HepG2 (cell line): ENCODE measurements around the gene ADCY10. TPM values are rescaled to one million over a fixed set of nuclear protein-coding genes. Genes with fewer than 3 reads are reported as not detected.

Experiments used
- ARHGAP35 ChIP-seq: sonication (generic); formaldehyde crosslinking; IDR thresholded peaks from 2 replicates; pipeline ENCODE4 v1.9.0; 2022; ENCODE audit warnings: mild to moderate bottlenecking, inconsistent platforms, moderate library complexity, missing genetic modification reagents, borderline replicate concordance
- BHLHE40 ChIP-seq: IDR thresholded peaks from 2 replicates; pipeline ENCODE4 v1.6.1; 2011; ENCODE audit warnings: low read length, improper control_type of control experiment
- DNMT3B ChIP-seq: conservative IDR thresholded peaks from 2 replicates; pipeline ENCODE4 v1.6.1; 2016; ENCODE audit warnings: missing biosample characterization, control low read depth
- ESRRA ChIP-seq: sonication (generic); formaldehyde crosslinking; IDR thresholded peaks from 2 replicates; pipeline ENCODE4 v1.5.1; 2020; ENCODE audit warnings: mild to moderate bottlenecking, low read depth, missing genetic modification reagents
- FIP1L1 ChIP-seq: fragments of 200-400 bp; formaldehyde crosslinking; IDR thresholded peaks from 2 replicates; pipeline ENCODE4 v1.6.1; 2018; ENCODE audit warnings: low read depth, mild to moderate bottlenecking, low read length, moderate library complexity, borderline replicate concordance; ENCODE audit not compliant: insufficient read depth
- HOXA7 ChIP-seq: sonication (generic); formaldehyde crosslinking; IDR thresholded peaks from 2 replicates; pipeline ENCODE4 v1.8.1; 2022; ENCODE audit warnings: mild to moderate bottlenecking, missing genetic modification reagents, moderate library complexity
- MATR3 ChIP-seq: sonication (generic); formaldehyde crosslinking; IDR thresholded peaks from 2 replicates; pipeline ENCODE4 v1.4.0; 2020; ENCODE audit warnings: missing genetic modification reagents
- MIXL1 ChIP-seq: IDR thresholded peaks from 2 replicates; pipeline ENCODE4 v1.6.1; 2016
- MZF1 ChIP-seq: sonication (generic); formaldehyde crosslinking; IDR thresholded peaks from 2 replicates; pipeline ENCODE4 v1.8.1; 2023; ENCODE audit warnings: mild to moderate bottlenecking, missing genetic modification reagents, borderline replicate concordance
- NFYC ChIP-seq: IDR thresholded peaks from 2 replicates; pipeline ENCODE4 v1.6.1; 2016; ENCODE audit warnings: missing genetic modification reagents, missing compliant biosample characterization
- ZMYM2 ChIP-seq: sonication (generic); formaldehyde crosslinking; IDR thresholded peaks from 2 replicates; pipeline ENCODE4 v1.8.0; 2022; ENCODE audit warnings: mild to moderate bottlenecking, missing genetic modification reagents
- ZNF143 ChIP-seq: sonication (generic); formaldehyde crosslinking; IDR thresholded peaks from 2 replicates; pipeline ENCODE4 v1.4.0; 2020; ENCODE audit warnings: missing genetic modification reagents
- ZNF317 ChIP-seq: sonication (generic); formaldehyde crosslinking; IDR thresholded peaks from 2 replicates; pipeline ENCODE4 v1.5.0; 2020; ENCODE audit warnings: mild to moderate bottlenecking, missing genetic modification reagents
- ZNF562 ChIP-seq: sonication (generic); formaldehyde crosslinking; IDR thresholded peaks from 2 replicates; pipeline ENCODE4 v1.8.0; 2022; ENCODE audit warnings: missing genetic modification reagents, borderline replicate concordance
- ZNF614 ChIP-seq: IDR thresholded peaks from 2 replicates; pipeline ENCODE4 v1.6.1; 2018; ENCODE audit warnings: missing biosample characterization, missing genetic modification reagents, inconsistent platforms, borderline replicate concordance
- ZNF782 ChIP-seq: sonication (generic); formaldehyde crosslinking; IDR thresholded peaks from 2 replicates; pipeline ENCODE4 v1.4.0; 2020; ENCODE audit warnings: missing genetic modification reagents, mild to moderate bottlenecking, borderline replicate concordance
- ZNF816 ChIP-seq: sonication (generic); formaldehyde crosslinking; IDR thresholded peaks from 2 replicates; pipeline ENCODE4 v1.8.0; 2022; ENCODE audit warnings: missing genetic modification reagents, mild to moderate bottlenecking, borderline replicate concordance
- ZNF83 ChIP-seq: sonication (generic); formaldehyde crosslinking; IDR thresholded peaks from 2 replicates; pipeline ENCODE4 v1.4.0; 2020; ENCODE audit warnings: missing genetic modification reagents, mild to moderate bottlenecking, borderline replicate concordance
- polyA plus RNA-seq, 8 experiments: library from polyadenylated mRNA; depleted of rRNA in 3 of 8; stranded (reverse) in 7 of 8; unstranded in 1 of 8; fragments of >200 nt; fragmentation: Illumina TruSeq in 4 of 8; extraction: Trizol in 4 of 8; gene quantifications; 2 replicates each; pipeline versions ENCODE4 v1.2.1 to v1.2.3, GENCODE V29; 2011 to 2016; ENCODE audit warnings: low read depth in 4 of 8, missing spikeins in 1 of 8, mixed read lengths in 1 of 8; ENCODE audit not compliant: insufficient read depth in 1 of 8
- total RNA-seq, 5 experiments: library from RNA; depleted of rRNA; stranded (reverse); fragments of >200 nt; fragmentation: Illumina TruSeq; extraction: Trizol; gene quantifications; 2 replicates each; pipeline ENCODE4 v1.2.3, GENCODE V29; 2016; ENCODE audit warnings: low read depth in 1 of 5
- TF ChIP-seq, protein P1 (sequence below): sonication (generic); formaldehyde crosslinking; IDR thresholded peaks from 2 replicates; pipeline ENCODE4 v1.8.0; 2022; ENCODE audit warnings: mild to moderate bottlenecking, missing genetic modification reagents, borderline replicate concordance
- TF ChIP-seq, protein P2 (sequence below): sonication (generic); formaldehyde crosslinking; IDR thresholded peaks from 2 replicates; pipeline ENCODE4 v1.8.1; 2022; ENCODE audit warnings: low read depth, mild to moderate bottlenecking, missing genetic modification reagents
- TF ChIP-seq, protein P3 (sequence below): sonication (generic); formaldehyde crosslinking; IDR thresholded peaks from 2 replicates; pipeline ENCODE4 v1.4.0; 2020; ENCODE audit warnings: missing genetic modification reagents, borderline replicate concordance
- TF ChIP-seq, protein P4 (sequence below): sonication (generic); formaldehyde crosslinking; IDR thresholded peaks from 2 replicates; pipeline ENCODE4 v1.4.0; 2020; ENCODE audit warnings: missing genetic modification reagents, mild to moderate bottlenecking, borderline replicate concordance

Gene ADCY10
- total and polyA plus RNA-seq, 2 of the 13 experiments (the other 11 are each of a cell fraction or from before 2014, with no cell fraction given): 0.02 to 0.03 TPM

DNA sequence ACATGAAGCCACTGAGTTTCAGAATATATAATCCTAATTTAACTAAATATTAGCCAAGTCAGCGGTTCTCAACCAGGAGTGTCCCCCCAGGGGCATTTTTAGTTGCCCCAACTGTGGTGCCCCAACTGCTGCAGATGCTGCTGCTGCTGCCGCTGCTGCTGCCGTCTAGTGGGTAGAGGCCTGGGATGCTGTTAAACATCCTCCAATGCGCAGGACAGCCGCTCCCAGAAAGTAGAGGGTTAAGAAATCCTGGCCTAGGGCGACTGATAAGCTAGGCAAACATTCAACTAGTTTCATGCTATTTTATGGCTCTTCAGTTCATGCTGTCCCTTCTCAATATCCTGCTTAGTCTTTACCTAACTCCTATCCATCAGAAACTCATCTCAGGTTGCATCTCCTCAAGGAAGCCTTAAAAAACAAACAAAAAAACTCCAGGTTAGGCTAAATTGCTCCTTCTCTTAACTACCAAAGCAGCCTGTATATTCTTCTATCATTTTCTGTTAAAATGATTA lies 12.6 kb upstream of the ADCY10 start (continued):
- TF ChIP-seq, protein P1, sequence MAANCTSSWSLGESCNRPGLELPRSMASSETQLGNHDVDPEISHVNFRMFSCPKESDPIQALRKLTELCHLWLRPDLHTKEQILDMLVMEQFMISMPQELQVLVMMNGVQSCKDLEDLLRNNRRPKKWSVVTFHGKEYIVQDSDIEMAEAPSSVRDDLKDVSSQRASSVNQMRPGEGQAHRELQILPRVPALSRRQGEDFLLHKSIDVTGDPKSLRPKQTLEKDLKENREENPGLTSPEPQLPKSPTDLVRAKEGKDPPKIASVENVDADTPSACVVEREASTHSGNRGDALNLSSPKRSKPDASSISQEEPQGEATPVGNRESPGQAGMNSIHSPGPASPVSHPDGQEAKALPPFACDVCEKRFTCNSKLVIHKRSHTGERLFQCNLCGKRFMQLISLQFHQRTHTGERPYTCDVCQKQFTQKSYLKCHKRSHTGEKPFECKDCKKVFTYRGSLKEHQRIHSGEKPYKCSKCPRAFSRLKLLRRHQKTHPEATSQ (CRISPR knock-in tag): peak; percentile 80; the same call in 1 of the 2 replicates
- no peak for TF ChIP-seq ZNF83 (CRISPR knock-in tag)
- TF ChIP-seq MZF1 (CRISPR knock-in tag): no peak
- TF ChIP-seq ZNF782 (CRISPR knock-in tag): no peak
- no peak for TF ChIP-seq ZMYM2
- no peak for TF ChIP-seq HOXA7 (CRISPR knock-in tag)
- peak; percentile 46; the same call in 1 of the 2 replicates for TF ChIP-seq ZNF614 (CRISPR knock-in tag)
- TF ChIP-seq BHLHE40: no peak
- TF ChIP-seq ZNF816 (CRISPR knock-in tag): no peak
- TF ChIP-seq DNMT3B (CRISPR knock-in tag): no peak
- no peak for TF ChIP-seq MATR3
- TF ChIP-seq ZNF143 (CRISPR knock-in tag): no peak
- TF ChIP-seq FIP1L1: no peak
- TF ChIP-seq, protein P2, sequence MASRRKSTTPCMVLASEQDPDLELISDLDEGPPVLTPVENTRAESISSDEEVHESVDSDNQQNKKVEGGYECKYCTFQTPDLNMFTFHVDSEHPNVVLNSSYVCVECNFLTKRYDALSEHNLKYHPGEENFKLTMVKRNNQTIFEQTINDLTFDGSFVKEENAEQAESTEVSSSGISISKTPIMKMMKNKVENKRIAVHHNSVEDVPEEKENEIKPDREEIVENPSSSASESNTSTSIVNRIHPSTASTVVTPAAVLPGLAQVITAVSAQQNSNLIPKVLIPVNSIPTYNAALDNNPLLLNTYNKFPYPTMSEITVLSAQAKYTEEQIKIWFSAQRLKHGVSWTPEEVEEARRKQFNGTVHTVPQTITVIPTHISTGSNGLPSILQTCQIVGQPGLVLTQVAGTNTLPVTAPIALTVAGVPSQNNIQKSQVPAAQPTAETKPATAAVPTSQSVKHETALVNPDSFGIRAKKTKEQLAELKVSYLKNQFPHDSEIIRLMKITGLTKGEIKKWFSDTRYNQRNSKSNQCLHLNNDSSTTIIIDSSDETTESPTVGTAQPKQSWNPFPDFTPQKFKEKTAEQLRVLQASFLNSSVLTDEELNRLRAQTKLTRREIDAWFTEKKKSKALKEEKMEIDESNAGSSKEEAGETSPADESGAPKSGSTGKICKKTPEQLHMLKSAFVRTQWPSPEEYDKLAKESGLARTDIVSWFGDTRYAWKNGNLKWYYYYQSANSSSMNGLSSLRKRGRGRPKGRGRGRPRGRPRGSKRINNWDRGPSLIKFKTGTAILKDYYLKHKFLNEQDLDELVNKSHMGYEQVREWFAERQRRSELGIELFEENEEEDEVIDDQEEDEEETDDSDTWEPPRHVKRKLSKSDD (CRISPR knock-in tag): no peak
- no peak for TF ChIP-seq ESRRA (CRISPR knock-in tag)
- TF ChIP-seq, protein P3, sequence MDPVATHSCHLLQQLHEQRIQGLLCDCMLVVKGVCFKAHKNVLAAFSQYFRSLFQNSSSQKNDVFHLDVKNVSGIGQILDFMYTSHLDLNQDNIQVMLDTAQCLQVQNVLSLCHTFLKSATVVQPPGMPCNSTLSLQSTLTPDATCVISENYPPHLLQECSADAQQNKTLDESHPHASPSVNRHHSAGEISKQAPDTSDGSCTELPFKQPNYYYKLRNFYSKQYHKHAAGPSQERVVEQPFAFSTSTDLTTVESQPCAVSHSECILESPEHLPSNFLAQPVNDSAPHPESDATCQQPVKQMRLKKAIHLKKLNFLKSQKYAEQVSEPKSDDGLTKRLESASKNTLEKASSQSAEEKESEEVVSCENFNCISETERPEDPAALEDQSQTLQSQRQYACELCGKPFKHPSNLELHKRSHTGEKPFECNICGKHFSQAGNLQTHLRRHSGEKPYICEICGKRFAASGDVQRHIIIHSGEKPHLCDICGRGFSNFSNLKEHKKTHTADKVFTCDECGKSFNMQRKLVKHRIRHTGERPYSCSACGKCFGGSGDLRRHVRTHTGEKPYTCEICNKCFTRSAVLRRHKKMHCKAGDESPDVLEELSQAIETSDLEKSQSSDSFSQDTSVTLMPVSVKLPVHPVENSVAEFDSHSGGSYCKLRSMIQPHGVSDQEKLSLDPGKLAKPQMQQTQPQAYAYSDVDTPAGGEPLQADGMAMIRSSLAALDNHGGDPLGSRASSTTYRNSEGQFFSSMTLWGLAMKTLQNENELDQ: no peak
- TF ChIP-seq NFYC (CRISPR knock-in tag): no peak
- TF ChIP-seq ZNF317: no peak
- TF ChIP-seq, protein P4, sequence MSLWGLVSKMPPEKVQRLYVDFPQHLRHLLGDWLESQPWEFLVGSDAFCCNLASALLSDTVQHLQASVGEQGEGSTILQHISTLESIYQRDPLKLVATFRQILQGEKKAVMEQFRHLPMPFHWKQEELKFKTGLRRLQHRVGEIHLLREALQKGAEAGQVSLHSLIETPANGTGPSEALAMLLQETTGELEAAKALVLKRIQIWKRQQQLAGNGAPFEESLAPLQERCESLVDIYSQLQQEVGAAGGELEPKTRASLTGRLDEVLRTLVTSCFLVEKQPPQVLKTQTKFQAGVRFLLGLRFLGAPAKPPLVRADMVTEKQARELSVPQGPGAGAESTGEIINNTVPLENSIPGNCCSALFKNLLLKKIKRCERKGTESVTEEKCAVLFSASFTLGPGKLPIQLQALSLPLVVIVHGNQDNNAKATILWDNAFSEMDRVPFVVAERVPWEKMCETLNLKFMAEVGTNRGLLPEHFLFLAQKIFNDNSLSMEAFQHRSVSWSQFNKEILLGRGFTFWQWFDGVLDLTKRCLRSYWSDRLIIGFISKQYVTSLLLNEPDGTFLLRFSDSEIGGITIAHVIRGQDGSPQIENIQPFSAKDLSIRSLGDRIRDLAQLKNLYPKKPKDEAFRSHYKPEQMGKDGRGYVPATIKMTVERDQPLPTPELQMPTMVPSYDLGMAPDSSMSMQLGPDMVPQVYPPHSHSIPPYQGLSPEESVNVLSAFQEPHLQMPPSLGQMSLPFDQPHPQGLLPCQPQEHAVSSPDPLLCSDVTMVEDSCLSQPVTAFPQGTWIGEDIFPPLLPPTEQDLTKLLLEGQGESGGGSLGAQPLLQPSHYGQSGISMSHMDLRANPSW (CRISPR knock-in tag): no peak
- TF ChIP-seq ARHGAP35 (CRISPR knock-in tag): no peak
- no peak for TF ChIP-seq ZNF562
- TF ChIP-seq MIXL1: peak; percentile 64; the same call in 1 of the 2 replicates
